Body of pancreas (tissue), 4 donors: ENCODE data around the gene TFAP2B. TPM values are rescaled to one million over a fixed set of nuclear protein-coding genes. Genes with fewer than 3 reads are reported as not detected.

Source experiments
- ATAC-seq: fragments of 150-250 bp; one replicate; pipeline ENCODE4 v1.9.1; 2016
- DNase-seq, 4 donors: peaks; one replicate each; pipeline ENCODE4 v3.0.0-alpha.2; 2019
- H3K27ac ChIP-seq, 4 donors: fragments of 200-600 bp; sonication (generic); 1 replicate in 3 of 4; 2 replicates in 1 of 4; pipeline versions ENCODE4 v1.5.1 to v1.6.1; 2016 to 2019; ENCODE audit warnings: mild to moderate bottlenecking in 1 of 4, mixed read lengths in 1 of 4, moderate library complexity in 1 of 4
- H3K27me3 ChIP-seq, 2 donors: fragments of 200-600 bp; sonication (generic); one replicate each; pipeline ENCODE4 v1.6.0; 2016; ENCODE audit warnings: mild to moderate bottlenecking in 1 of 2
- H3K36me3 ChIP-seq, 2 donors: fragments of 200-600 bp; sonication (generic); replicated peaks in 1 of 2; 2 replicates each; pipeline ENCODE4 v1.5.1; 2016; ENCODE audit warnings: low read depth in 2 of 2; ENCODE audit not compliant: insufficient read depth in 1 of 2
- H3K4me1 ChIP-seq: fragments of 200-600 bp; sonication (generic); one replicate; pipeline ENCODE4 v1.6.0; 2016
- H3K4me3 ChIP-seq, 2 donors: fragments of 200-600 bp; sonication (generic); 1 replicate in 1 of 2; 2 replicates in 1 of 2; pipeline ENCODE4 v1.5.1; 2016 to 2019
- H3K9me3 ChIP-seq, 3 donors: fragments of 200-600 bp; sonication (generic); 1 replicate in 2 of 3; 2 replicates in 1 of 3; pipeline ENCODE4 v1.5.1; 2016
- CTCF ChIP-seq, 7 experiments: fragments of 450-650 bp in 4 of 7; fragments of 200-600 bp in 3 of 7; sonication (generic) in 3 of 7; IDR thresholded peaks; one replicate each; pipeline ENCODE4 v1.5.1; 2016 to 2019; ENCODE audit warnings: antibody characterized with exemption in 7 of 7
- POLR2A ChIP-seq, 3 donors: fragments of 450-650 bp; IDR thresholded peaks; one replicate each; pipeline ENCODE4 v1.6.1; 2016; ENCODE audit warnings: antibody characterized with exemption in 3 of 3, mild to moderate bottlenecking in 2 of 3
- WGBS, 2 donors: methylation state at CpG; one replicate each; pipeline ENCODE4 v1.1.5; 2017; 5-methylcytosine and 5-hydroxymethylcytosine counted together
- intact Hi-C: fragments of 100-400 bp; cut with DNase I; formaldehyde crosslinking; loops from one replicate; pipeline ENCODE4 v1.15.1; 2023
- total RNA-seq, 2 donors: library from RNA; depleted of rRNA; stranded (reverse); fragments of >200 nt; gene quantifications; one replicate each; pipeline ENCODE4 v1.1.0, GENCODE V29; 2016

Gene TFAP2B
- total RNA-seq, 2 donors from 2014 or later, result not detected

GRCh38 chr6:50824552-50824951, 5.9 kb downstream of the TFAP2B start:
- ATAC-seq (no peak), DNase-seq (no peak)
- intact Hi-C loops, result no loop called here
- no peaks in the 10 kb centered on the region for H3K36me3 ChIP-seq
- H3K27ac ChIP-seq, result no peak overlapping the region
- TF ChIP-seq POLR2A (IDR thresholded peaks at IDR 0.05) (no peak), CTCF (IDR thresholded peaks at IDR 0.05) (no peak)
- no peak overlapping the region for H3K4me3 ChIP-seq
- peaks cover 0 to 71% of the 10 kb centered on the region in 2 donors for H3K27me3 ChIP-seq
- peaks cover 14% of the 10 kb centered on the region for H3K4me1 ChIP-seq
- WGBS, 2 donors, result 7 to 10% methylated on average over 2 of the region's 2 CpGs
- no peaks in the 10 kb centered on the region for H3K9me3 ChIP-seq

- TF ChIP-seq POLR2A (IDR thresholded peaks at IDR 0.05), result no peak
- TF ChIP-seq CTCF (IDR thresholded peaks at IDR 0.05), result no peak
- intact Hi-C loops, result no loop called here
- H3K27ac ChIP-seq, result no peak overlapping the region
- ATAC-seq (no peak), DNase-seq (no peak)
- H3K9me3 ChIP-seq, result no peaks in the 10 kb centered on the region
- no peak overlapping the region for H3K4me3 ChIP-seq
- no peaks in the 10 kb centered on the region for H3K36me3 ChIP-seq
- H3K4me1 ChIP-seq, result peaks cover 5% of the 10 kb centered on the region
- peaks cover 0 to 64% of the 10 kb centered on the region in 2 donors for H3K27me3 ChIP-seq
- WGBS, 2 donors, result 6 to 15% methylated on average over 15 to 16 of the region's 16 CpGs
Measured at GRCh38 chr6:50825375-50826036, 6.8 kb downstream of the TFAP2B start.

- 4 to 5% methylated on average over 19 of the region's 19 CpGs for WGBS, 2 donors
- H3K27ac ChIP-seq, result no peak overlapping the region
Measured at GRCh38 chr6:50826037-50826761, 7.5 kb downstream of the TFAP2B start.

GRCh38 chr6:50826803-50827202, 8.1 kb downstream of the TFAP2B start:
- no peak for DNase-seq
- Histone ChIP-seq H3K4me1 (no peaks in the 10 kb centered on the region), H3K27ac (no peak overlapping the region), H3K36me3 (no peaks in the 10 kb centered on the region), H3K4me3 (no peak overlapping the region), H3K27me3 (peaks cover 0 to 65% of the 10 kb centered on the region in 2 donors), H3K9me3 (no peaks in the 10 kb centered on the region)
- intact Hi-C loops, result no loop called here
- 6 to 8% methylated on average over 15 of the region's 15 CpGs for WGBS, 2 donors
- TF ChIP-seq POLR2A (IDR thresholded peaks at IDR 0.05) (no peak), CTCF (IDR thresholded peaks at IDR 0.05) (no peak)
- ATAC-seq, result no peak

More at GRCh38 chr6:50826037-50826761, 7.5 kb downstream of the TFAP2B start:
- no peaks in the 10 kb centered on the region for H3K36me3 ChIP-seq
- H3K27me3 ChIP-seq, result peaks cover 0 to 63% of the 10 kb centered on the region in 2 donors
- no peaks in the 10 kb centered on the region for H3K4me1 ChIP-seq
- H3K9me3 ChIP-seq, result no peaks in the 10 kb centered on the region
- TF ChIP-seq CTCF (IDR thresholded peaks at IDR 0.05), result no peak
- no peak for TF ChIP-seq POLR2A (IDR thresholded peaks at IDR 0.05)
- intact Hi-C loops, result no loop called here
- ATAC-seq, result no peak
- no peak for DNase-seq
- no peak overlapping the region for H3K4me3 ChIP-seq
